GM18508 (cell line): ENCODE measurements around the gene MATN1.
A peak's percentile ranks its signal among the peaks of the same experiment; 100 is the strongest.

Source experiments
- ATAC-seq: cut with Tn5 transposase; IDR thresholded peaks from one replicate; pipeline ENCODE4 v1.9.1; 2021; ENCODE audit warnings: moderate number of reproducible peaks; ENCODE audit not compliant: insufficient read depth, unreplicated experiment

The MATN1 gene

GRCh38 chr1:30720271-30721223, 2.8 kb downstream of the MATN1 start:
- no peak for ATAC-seq

- ATAC-seq: no peak
These were observed 3.7 kb downstream of the MATN1 start for GRCh38 chr1:30719406-30720270.

- ATAC-seq: no peak
These were observed 4.6 kb downstream of the MATN1 start for GRCh38 chr1:30718636-30719405.

GRCh38 chr1:30718091-30718635, 5.2 kb downstream of the MATN1 start:
- ATAC-seq: peak; percentile 44

- no peak for ATAC-seq
These were observed 6.7 kb downstream of the MATN1 start for GRCh38 chr1:30716646-30717045.

GRCh38 chr1:30715886-30716285, 7.5 kb downstream of the MATN1 start:
- ATAC-seq: no peak

GRCh38 chr1:30715216-30715615, 8.2 kb downstream of the MATN1 start:
- ATAC-seq: no peak

GRCh38 chr1:30714536-30715090, 8.8 kb downstream of the MATN1 start:
- no peak for ATAC-seq

- ATAC-seq: no peak
These were observed 9.4 kb downstream of the MATN1 start for GRCh38 chr1:30714025-30714424.

GRCh38 chr1:30713311-30713710, 10.1 kb downstream of the MATN1 start:
- no peak for ATAC-seq

GRCh38 chr1:30712583-30712982, 10.8 kb downstream of the MATN1 start:
- no peak for ATAC-seq

GRCh38 chr1:30710407-30710806, 13.0 kb downstream of the MATN1 start:
- no peak for ATAC-seq

GRCh38 chr1:30708361-30708728, 15.0 kb downstream of the MATN1 start:
- ATAC-seq: no peak

- ATAC-seq: no peak
These were observed 15.7 kb downstream of the MATN1 start for GRCh38 chr1:30707412-30708360.

GRCh38 chr1:30706528-30706927, 16.9 kb downstream of the MATN1 start:
- no peak for ATAC-seq

- ATAC-seq: no peak
These were observed 17.7 kb downstream of the MATN1 start for GRCh38 chr1:30705698-30706097.

GRCh38 chr1:30704765-30705509, 18.4 kb downstream of the MATN1 start:
- ATAC-seq: no peak

GRCh38 chr1:30704271-30704670, 19.1 kb downstream of the MATN1 start:
- no peak for ATAC-seq
